KMS-11 (cell line): ENCODE data around the gene REM2.
A peak's percentile ranks its signal among the peaks of the same experiment; 100 is the strongest.

ENCODE experiments used
- H2AFZ ChIP-seq: fragments of 200-600 bp; sonication (generic); 2 replicates; pipeline ENCODE4 v1.6.1; 2016; ENCODE audit warnings: antibody characterized with exemption, mixed run types, low read depth
- H3K27ac ChIP-seq: fragments of 200-600 bp; sonication (generic); 2 replicates; pipeline ENCODE4 v1.6.1; 2016; ENCODE audit warnings: mild to moderate bottlenecking, mixed run types
- H3K27me3 ChIP-seq: fragments of 200-600 bp; sonication (generic); 2 replicates; pipeline ENCODE4 v1.6.1; 2017; ENCODE audit warnings: mild to moderate bottlenecking, low read depth, mixed run types, moderate library complexity; ENCODE audit not compliant: insufficient read depth
- H3K36me3 ChIP-seq: fragments of 200-600 bp; sonication (generic); 2 replicates; pipeline ENCODE4 v1.6.1; 2017; ENCODE audit warnings: mild to moderate bottlenecking, mixed run types; ENCODE audit not compliant: insufficient read depth
- H3K4me1 ChIP-seq: fragments of 200-600 bp; sonication (generic); 2 replicates; pipeline ENCODE4 v1.6.1; 2016; ENCODE audit warnings: mild to moderate bottlenecking, low read depth, mixed run types; ENCODE audit not compliant: poor library complexity, severe bottlenecking
- H3K4me2 ChIP-seq: fragments of 200-600 bp; sonication (generic); 2 replicates; pipeline ENCODE4 v1.7.0; 2016; ENCODE audit warnings: mild to moderate bottlenecking, mixed run types
- H3K4me3 ChIP-seq: fragments of 200-600 bp; sonication (generic); IDR thresholded peaks from 2 replicates; pipeline ENCODE4 v1.6.1; 2017; ENCODE audit warnings: low read depth, low read length, mixed read lengths; ENCODE audit not compliant: insufficient read depth
- H3K79me2 ChIP-seq: fragments of 200-600 bp; sonication (generic); 2 replicates; pipeline ENCODE4 v1.6.1; 2016; ENCODE audit warnings: low read depth, mixed run types; ENCODE audit not compliant: insufficient read depth
- H3K9ac ChIP-seq: fragments of 200-600 bp; sonication (generic); 2 replicates; pipeline ENCODE4 v1.6.1; 2016; ENCODE audit warnings: mild to moderate bottlenecking, mixed run types
- H4K20me1 ChIP-seq: fragments of 200-600 bp; sonication (generic); 2 replicates; pipeline ENCODE4 v1.6.1; 2016; ENCODE audit warnings: mild to moderate bottlenecking, mixed run types; ENCODE audit not compliant: insufficient read depth
- CTCF ChIP-seq: fragments of 200-600 bp; sonication (generic); conservative IDR thresholded peaks from 2 replicates; pipeline ENCODE4 v1.6.1; 2017; ENCODE audit warnings: low read depth, mild to moderate bottlenecking, antibody characterized with exemption, low read length, moderate library complexity, mixed read lengths

REM2 gene

GRCh38 chr14:22865424-22866405 is 17.3 kb upstream of the REM2 start:
- Histone ChIP-seq H3K4me3 (no peak overlapping the region), H4K20me1 (no peaks in the 10 kb centered on the region), H2AFZ (no peak overlapping the region), H3K9ac (no peak overlapping the region), H3K4me1 (peaks cover 14% of the 10 kb centered on the region), H3K27ac (no peak overlapping the region), H3K79me2 (no peaks in the 10 kb centered on the region), H3K27me3 (no peaks in the 10 kb centered on the region), H3K4me2 (no peak overlapping the region), H3K36me3 (no peaks in the 10 kb centered on the region)
- TF ChIP-seq CTCF: 0 out of 2 replicates have a peak, but pooled peaks have one; percentile 24

- Histone ChIP-seq H3K4me3 (no peak overlapping the region), H3K79me2 (no peaks in the 10 kb centered on the region), H3K9ac (no peak overlapping the region), H2AFZ (no peak overlapping the region), H4K20me1 (no peaks in the 10 kb centered on the region), H3K4me1 (peaks cover 17% of the 10 kb centered on the region), H3K27me3 (no peaks in the 10 kb centered on the region), H3K36me3 (no peaks in the 10 kb centered on the region), H3K27ac (no peak overlapping the region), H3K4me2 (no peak overlapping the region)
- no peak for TF ChIP-seq CTCF
Observed at GRCh38 chr14:22866874-22867273, 16.1 kb upstream of the REM2 start.

- no peaks in the 10 kb centered on the region for H4K20me1 ChIP-seq
Observed at GRCh38 chr14:22870811-22871223, 12.2 kb upstream of the REM2 start.

More at GRCh38 chr14:22870811-22871223, 12.2 kb upstream of the REM2 start:
- Histone ChIP-seq H3K36me3 (no peaks in the 10 kb centered on the region), H3K4me1 (peaks cover 22% of the 10 kb centered on the region), H3K79me2 (no peaks in the 10 kb centered on the region), H3K27me3 (no peaks in the 10 kb centered on the region), H3K9ac (peak overlapping the region; percentile 20; the same call in 1 of the 2 replicates), H2AFZ (peak overlapping the region; percentile 53; the same call in 1 of the 2 replicates), H3K4me2 (peak overlapping the region; percentile 95), H3K4me3 (no peak overlapping the region), H3K27ac (peak overlapping the region; percentile 69)
- TF ChIP-seq CTCF: no peak
